KOPT-K1 (cell line): Measurements from ENCODE around the gene ARID3A.

Experiments
- H3K27ac ChIP-seq: fragments of 200-600 bp; sonication (generic); 2 replicates; pipeline ENCODE4 v1.5.1; 2016; ENCODE audit warnings: antibody characterized with exemption, mild to moderate bottlenecking, low read depth, low read length; ENCODE audit not compliant: poor library complexity, severe bottlenecking
- H3K36me3 ChIP-seq: fragments of 200-600 bp; sonication (generic); 2 replicates; pipeline ENCODE4 v1.5.1; 2017; ENCODE audit warnings: antibody characterized with exemption, mild to moderate bottlenecking, low read length, moderate library complexity; ENCODE audit not compliant: insufficient read depth
- H3K9me3 ChIP-seq: fragments of 200-600 bp; sonication (generic); 2 replicates; pipeline ENCODE4 v1.5.1; 2017; ENCODE audit warnings: antibody characterized with exemption, low read length, mild to moderate bottlenecking; ENCODE audit not compliant: insufficient read depth, poor library complexity, severe bottlenecking

ARID3A gene

DNA sequence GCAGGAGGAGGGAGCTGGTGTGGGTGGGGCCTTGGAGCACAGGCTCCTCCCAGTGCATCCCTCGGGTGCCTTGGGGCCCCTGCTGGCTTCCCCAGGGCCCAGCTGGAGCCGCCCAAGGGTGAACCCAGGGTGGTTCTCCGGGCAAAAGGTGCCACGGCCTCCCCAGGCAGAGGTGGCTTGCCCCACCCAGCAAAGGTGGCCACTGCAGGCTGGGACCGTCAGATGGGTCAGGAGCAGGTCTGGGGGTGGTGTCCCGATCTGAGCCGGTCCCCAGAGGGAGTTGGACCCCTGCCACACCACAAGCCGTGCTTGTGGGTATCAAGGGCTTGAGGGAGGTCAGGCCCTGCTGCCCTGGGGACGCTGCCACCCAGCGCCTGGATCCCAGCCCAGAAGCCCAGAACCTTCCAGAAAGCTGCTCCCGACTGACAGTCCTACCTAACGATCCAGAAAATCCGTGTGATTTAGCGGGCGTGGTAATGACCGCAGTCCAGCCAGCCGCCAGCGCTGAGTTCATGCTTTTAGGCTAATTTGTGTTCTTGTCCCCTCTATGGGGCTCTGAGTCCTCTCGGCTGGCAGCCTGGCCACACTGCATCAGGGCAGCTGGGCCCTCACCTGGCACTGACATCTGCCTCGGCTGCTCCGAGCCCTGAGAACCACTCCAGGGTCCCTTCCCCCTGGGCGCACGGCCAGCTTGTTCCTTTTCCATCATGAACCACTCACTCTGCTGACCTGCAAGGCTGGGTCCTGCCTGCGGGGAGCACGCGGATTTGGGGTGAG, 69.4 kb downstream of the ARID3A start:
- H3K9me3 ChIP-seq, result no peaks in the 10 kb centered on the region
- H3K36me3 ChIP-seq, result peaks cover 25% of the 10 kb centered on the region
- no peak overlapping the region for H3K27ac ChIP-seq

DNA sequence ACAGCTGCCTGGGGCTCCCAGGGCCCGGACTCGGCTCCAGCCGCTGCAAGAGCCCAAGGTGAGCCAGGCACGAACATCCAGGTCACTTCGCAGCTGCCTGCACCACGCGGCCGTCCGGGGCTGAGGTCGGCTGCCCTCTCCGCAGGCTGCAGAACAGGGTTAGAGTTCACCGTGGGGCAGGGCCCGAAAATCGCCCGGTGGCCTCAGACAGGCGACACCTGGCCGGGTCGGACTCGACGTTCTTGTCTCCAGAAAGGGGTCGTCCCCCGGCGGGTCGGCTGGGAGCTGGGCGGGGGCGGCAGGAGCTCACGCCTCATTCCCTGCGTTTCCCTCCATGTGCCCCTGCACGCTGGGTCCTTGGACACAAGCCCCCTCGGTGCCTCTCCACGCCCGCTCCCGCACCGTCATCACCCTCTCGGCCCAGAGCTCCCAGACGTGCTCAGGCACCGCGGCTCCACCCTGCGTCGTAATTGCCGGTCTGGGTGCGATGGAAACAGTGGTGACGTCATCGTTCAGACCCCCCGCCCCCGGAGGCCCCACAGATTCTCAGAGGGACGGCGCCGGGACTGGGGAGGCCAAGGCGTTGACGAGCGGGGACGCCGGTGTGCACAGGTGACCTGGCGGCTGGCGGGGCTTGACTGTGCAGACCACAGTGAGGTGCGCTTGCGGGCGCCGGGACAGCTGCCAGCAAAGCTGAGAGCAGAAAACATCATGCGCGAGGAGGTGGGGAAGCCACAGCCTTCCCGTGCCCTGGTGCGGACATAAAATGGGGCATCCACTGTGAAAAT, 70.4 kb downstream of the ARID3A start:
- Histone ChIP-seq H3K9me3 (no peaks in the 10 kb centered on the region), H3K27ac (no peak overlapping the region), H3K36me3 (peaks cover 15% of the 10 kb centered on the region; the same call in 1 of the 2 replicates)

DNA sequence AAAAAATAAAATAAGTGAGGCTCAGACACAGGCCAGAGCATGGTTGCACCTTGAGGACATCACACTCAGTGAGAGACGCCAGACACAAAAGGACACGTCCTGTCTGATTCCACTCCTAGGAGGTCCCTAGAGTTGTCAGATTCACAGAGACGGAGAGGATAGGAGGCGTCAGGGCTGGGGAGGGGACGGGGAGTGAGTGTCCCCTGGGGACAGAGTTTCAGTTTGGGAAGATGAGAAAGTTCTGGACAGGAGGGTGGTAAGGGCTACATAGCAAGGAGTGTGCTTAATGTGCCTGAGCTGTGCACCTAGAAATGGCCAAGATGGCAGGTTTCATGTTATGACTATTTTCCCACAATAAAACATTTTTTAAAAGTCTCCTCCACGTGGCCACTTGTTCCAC, 72.2 kb downstream of the ARID3A start:
- H3K27ac ChIP-seq, result no peak overlapping the region
- H3K36me3 ChIP-seq, result peaks cover 3% of the 10 kb centered on the region; the same call in 1 of the 2 replicates
- H3K9me3 ChIP-seq, result no peaks in the 10 kb centered on the region

DNA sequence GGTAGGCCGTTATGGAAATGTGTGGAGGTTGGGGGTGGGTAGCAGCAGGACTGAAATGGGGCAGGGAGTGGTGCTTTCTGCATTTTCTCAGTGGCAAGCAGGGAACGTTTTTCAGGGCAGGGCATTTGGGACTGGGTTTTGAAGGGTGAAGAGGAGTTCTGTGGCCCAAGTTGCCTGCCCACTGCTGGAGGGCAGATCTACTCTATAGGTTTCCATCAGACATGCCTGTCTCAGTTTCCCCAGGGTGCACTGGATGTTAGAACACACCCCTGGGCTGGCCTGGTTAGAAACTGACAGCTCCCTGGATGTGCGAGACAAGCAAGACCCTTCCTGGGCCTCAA, 73.5 kb downstream of the ARID3A start:
- Histone ChIP-seq H3K9me3 (no peaks in the 10 kb centered on the region), H3K36me3 (no peaks in the 10 kb centered on the region), H3K27ac (no peak overlapping the region)

DNA sequence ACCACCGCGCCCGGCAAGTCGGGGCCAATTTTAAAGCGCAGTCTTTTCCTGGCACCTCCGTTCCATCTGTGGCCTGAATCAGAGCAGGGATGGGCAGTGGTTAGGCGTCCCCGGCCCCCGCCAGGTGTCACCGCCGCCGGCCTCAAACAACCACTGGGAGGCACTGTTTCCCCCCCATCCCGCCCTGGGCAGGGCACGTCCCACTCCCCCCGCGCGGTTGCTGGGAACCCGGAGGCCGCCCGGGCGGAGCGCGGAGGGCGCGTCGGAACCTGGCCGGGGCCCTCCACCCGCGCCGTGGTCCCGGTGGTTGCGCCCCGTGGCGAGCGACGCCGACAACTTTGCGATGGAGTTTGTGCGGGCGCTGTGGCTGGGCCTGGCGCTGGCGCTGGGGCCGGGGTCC, 74.3 kb downstream of the ARID3A start, which contains the start of gene GRIN3B:
TSS of gene GRIN3B (plus strand) at position 325 of the 400 bp plus-strand sequence. CDS start at position 344, 19 bp downstream.
- Histone ChIP-seq H3K36me3 (no peaks in the 10 kb centered on the region), H3K9me3 (no peaks in the 10 kb centered on the region), H3K27ac (no peak within 1 kb of the TSS)

DNA sequence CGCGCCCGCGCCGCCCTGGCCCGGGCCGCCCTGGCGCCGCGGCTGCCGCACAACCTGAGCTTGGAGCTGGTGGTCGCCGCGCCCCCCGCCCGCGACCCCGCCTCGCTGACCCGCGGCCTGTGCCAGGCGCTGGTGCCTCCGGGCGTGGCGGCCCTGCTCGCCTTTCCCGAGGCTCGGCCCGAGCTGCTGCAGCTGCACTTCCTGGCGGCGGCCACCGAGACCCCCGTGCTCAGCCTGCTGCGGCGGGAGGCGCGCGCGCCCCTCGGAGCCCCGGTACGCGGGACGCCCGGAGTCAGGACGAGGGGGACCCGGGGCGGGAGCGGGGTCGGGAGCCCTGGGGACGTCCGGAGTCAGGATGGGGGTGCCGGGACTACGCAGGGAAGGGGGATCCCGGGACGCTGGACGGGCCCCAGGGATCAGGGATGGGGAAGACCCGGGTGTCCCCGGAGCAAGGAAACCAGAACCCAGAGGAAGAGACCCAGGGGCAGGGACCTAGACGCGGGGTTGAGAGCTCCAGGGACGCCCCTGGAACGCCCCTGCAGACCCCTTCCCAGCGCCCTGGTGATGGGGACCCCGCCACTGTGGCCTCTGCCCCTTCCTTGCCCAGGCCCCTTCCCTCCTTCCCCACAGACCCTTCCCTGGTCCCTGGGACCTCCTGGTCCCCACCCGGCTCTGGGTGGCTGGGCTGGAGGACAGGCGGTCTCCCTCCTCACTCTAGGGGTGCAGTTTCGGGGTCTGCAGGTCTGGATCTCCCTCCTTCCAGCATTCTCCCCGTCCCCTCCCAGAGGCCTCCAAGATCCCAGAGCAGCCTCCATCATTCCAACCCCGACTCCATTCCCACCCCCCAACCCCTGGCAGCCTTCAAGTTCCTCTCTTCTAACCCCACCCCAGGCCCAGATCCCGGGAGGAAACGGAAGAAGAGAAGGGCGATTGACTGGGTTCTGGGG, 75.0 kb downstream of the ARID3A start:
- no peaks in the 10 kb centered on the region for H3K36me3 ChIP-seq
- H3K9me3 ChIP-seq, result no peaks in the 10 kb centered on the region
- H3K27ac ChIP-seq, result no peak overlapping the region

DNA sequence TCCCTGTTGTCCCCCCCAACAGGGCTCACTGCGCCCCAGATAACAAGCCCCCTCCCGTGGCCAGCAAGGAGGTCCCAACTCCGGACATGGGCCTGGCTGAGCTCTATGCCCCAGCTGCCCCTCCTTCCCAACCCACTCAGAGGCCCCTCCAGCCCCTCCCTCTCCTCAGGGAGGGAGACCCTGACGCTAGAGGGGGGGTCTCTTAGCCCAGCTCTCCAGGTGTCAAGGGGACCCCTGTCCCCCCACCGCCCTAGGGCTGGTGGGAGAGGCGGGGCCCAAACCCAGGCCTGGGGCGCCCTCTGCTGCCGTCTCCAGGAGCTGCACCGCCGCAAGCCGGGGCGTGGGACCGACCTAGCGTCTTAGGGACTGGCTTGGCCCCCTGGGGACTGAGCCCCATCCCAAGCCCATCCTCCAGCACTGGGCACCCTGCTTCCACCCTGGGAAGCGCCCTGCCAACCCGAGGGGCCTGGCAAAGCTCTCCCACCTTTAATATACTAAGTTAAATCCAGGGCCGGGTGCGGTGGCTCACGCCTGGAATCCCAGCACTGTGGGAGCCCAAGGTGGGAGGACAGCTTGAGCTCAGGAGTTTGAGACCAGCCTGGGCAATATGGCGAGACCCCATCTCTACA, 75.8 kb downstream of the ARID3A start:
- H3K27ac ChIP-seq, result no peak overlapping the region
- H3K36me3 ChIP-seq, result no peaks in the 10 kb centered on the region; the same call in 1 of the 2 replicates
- no peaks in the 10 kb centered on the region for H3K9me3 ChIP-seq

DNA sequence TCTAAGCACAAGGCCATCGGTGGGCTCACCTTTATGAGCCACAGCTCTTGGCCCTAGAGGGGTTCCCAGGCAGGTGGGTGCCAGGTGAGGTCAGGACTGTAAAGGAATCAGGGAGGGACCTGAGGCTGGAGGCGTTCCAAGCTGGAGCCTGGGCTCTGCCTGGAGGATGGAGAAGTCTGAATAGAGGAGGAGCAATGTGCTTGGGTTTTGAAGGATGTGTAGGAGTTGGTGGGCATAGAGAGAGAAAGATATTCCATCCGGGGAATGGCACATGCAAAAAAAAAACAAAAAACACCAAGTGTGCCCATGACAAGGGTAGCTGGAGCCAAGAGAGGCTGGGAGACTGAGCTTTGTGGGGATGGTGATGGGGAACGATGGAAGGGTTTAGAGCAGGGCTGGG, 76.8 kb downstream of the ARID3A start:
- H3K36me3 ChIP-seq, result peaks cover 5% of the 10 kb centered on the region; the same call in 1 of the 2 replicates
- no peaks in the 10 kb centered on the region for H3K9me3 ChIP-seq
- H3K27ac ChIP-seq, result no peak overlapping the region

DNA sequence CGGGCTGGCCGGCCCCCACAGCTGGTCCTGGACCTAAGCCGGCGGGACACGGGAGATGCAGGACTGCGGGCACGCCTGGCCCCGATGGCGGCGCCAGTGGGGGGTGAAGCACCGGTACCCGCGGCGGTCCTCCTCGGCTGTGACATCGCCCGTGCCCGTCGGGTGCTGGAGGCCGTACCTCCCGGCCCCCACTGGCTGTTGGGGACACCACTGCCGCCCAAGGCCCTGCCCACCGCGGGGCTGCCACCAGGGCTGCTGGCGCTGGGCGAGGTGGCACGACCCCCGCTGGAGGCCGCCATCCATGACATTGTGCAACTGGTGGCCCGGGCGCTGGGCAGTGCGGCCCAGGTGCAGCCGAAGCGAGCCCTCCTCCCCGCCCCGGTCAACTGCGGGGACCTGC, 77.4 kb downstream of the ARID3A start:
- H3K36me3 ChIP-seq, result peaks cover 5% of the 10 kb centered on the region; the same call in 1 of the 2 replicates
- H3K27ac ChIP-seq, result no peak overlapping the region
- H3K9me3 ChIP-seq, result no peaks in the 10 kb centered on the region

DNA sequence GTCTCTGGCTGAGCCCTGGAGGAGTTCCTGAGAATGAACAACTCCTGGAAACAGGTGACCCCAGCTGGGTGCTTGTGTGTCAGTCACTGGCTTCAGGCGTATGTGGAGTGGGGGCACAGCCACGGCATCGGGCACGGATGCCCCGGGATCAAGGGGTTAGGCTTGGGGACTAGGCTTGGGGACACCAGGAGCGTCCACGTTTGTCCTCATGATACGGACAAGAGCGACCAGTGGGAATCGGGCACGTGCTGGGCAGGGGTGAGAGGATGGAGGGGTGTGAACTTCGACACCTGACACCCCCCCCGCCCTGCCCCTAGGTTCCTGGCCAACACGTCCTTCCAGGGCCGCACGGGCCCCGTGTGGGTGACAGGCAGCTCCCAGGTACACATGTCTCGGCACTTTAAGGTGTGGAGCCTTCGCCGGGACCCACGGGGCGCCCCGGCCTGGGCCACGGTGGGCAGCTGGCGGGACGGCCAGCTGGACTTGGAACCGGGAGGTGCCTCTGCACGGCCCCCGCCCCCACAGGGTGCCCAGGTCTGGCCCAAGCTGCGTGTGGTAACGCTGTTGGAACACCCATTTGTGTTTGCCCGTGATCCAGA, 78.5 kb downstream of the ARID3A start:
- Histone ChIP-seq H3K36me3 (peaks cover 13% of the 10 kb centered on the region; the same call in 1 of the 2 replicates), H3K27ac (no peak overlapping the region), H3K9me3 (no peaks in the 10 kb centered on the region)

DNA sequence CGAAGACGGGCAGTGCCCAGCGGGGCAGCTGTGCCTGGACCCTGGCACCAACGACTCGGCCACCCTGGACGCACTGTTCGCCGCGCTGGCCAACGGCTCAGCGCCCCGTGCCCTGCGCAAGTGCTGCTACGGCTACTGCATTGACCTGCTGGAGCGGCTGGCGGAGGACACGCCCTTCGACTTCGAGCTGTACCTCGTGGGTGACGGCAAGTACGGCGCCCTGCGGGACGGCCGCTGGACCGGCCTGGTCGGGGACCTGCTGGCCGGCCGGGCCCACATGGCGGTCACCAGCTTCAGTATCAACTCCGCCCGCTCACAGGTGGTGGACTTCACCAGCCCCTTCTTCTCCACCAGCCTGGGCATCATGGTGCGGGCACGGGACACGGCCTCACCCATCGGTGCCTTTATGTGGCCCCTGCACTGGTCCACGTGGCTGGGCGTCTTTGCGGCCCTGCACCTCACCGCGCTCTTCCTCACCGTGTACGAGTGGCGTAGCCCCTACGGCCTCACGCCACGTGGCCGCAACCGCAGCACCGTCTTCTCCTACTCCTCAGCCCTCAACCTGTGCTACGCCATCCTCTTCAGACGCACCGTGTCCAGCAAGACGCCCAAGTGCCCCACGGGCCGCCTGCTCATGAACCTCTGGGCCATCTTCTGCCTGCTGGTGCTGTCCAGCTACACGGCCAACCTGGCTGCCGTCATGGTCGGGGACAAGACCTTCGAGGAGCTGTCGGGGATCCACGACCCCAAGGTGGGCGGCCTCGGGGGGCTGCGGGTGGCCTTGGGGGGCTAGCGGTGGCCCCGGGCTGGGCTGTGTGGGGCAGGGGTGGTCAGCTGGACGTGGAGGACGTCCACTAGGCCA, 79.2 kb downstream of the ARID3A start:
- no peaks in the 10 kb centered on the region for H3K9me3 ChIP-seq
- peaks cover 19% of the 10 kb centered on the region; the same call in 1 of the 2 replicates for H3K36me3 ChIP-seq
- H3K27ac ChIP-seq, result no peak overlapping the region

DNA sequence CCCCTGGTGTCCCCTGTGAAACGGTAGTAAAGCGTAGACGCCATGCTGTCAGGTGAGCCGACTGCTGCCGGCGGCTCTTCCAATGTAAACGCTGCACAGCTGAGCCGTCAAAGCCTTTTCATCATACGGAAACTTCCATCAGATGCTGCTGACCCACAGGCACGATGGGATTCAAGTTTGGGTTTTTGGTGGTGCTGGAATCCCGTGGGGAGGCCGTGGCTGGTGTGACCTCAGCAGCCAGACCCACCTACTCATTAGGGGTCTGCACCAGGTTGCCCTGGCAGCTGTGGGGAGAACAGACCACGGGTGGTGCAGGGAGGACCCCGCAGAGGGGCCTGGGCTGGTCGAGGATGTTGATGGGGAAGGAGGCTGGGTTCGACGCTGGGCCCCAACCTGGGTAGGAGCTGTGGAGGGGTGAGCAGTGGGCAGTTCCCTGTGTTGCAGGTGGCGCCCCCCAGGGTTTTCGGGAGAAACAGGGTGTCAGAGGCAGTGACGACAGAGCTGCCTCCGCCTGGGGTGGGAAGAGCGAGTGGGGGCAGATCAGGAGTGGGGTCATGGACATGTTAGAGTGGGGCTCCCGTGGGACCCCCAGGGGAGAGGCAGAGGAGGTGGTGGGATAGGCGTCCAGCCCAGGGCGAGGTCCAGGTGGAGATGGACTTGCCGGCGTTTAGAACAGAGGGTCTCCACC, 81.0 kb downstream of the ARID3A start:
- Histone ChIP-seq H3K36me3 (peaks cover 38% of the 10 kb centered on the region), H3K9me3 (no peaks in the 10 kb centered on the region)

More for the DNA sequence above, 81.0 kb downstream of the ARID3A start:
- H3K27ac ChIP-seq, result no peak overlapping the region
